Jurkat, Clone E6-1 (cell line): ENCODE results near the gene EPN3.

ENCODE experiments used
- DNase-seq: peaks from one replicate; pipeline ENCODE4 v3.0.0-alpha.2; 2011; ENCODE audit warnings: low read depth, low spot score
- H3K4me3 ChIP-seq: 2 replicates; pipeline ENCODE4 v1.5.1; 2011; ENCODE audit warnings: mild to moderate bottlenecking, low read length, control low read depth, moderate library complexity

EPN3 gene

DNA sequence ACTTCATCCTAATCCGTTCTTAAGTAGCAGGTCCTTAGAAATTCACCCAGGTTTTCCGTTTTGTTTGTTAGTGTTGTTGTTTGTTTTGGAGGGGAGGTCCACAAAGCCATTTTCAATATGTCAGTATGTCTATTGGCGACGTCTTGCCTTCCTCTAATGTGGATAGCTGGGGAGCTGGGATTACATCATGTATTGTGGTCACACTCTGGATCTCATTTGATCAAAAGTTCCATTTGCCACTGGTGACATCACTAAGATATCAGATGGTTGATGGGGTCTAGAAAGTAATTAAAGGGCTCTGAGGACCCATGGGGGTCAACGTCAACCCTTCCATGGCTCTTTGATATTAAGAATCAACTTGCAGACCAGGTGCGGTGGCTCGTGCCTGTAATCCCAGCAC lies 2.7 kb upstream of the EPN3 start:
- H3K4me3 ChIP-seq: no peak overlapping the region
- DNase-seq: no peak

- no peak for DNase-seq
- no peak overlapping the region for H3K4me3 ChIP-seq
These were observed 1.0 kb upstream of the EPN3 start for GRCh38 chr17:50531428-50532025.

DNA sequence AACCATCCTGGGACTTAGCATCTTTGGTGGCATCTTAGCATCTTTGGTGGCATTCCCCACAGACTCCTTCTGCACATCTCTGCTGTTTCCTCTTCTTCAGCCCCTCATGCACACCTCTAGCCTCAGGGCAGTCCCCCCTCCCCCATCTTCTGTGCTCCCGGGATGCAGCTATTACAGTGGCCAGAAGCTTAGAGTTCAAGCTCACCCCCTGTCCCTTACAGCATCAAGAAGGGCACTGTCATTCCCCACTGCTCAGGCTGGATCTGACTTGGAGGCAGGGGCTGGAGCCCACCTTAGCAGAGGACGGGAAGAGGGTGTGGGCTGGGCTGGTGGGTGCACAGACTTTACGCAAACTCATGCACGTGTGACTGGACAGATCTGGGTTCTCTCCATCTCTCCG lies 650 bp downstream of the EPN3 start:
- DNase-seq: no peak
- no peak overlapping the region for H3K4me3 ChIP-seq

- no peak for DNase-seq
- H3K4me3 ChIP-seq: no peak overlapping the region
These were observed 1.2 kb downstream of the EPN3 start for GRCh38 chr17:50533720-50534148.

GRCh38 chr17:50534222-50534978 lies 1.9 kb downstream of the EPN3 start:
- DNase-seq: no peak
- H3K4me3 ChIP-seq: no peak overlapping the region

- H3K4me3 ChIP-seq: no peak overlapping the region
- DNase-seq: no peak
These were observed 2.4 kb downstream of the EPN3 start for GRCh38 chr17:50534979-50535326.

GRCh38 chr17:50535407-50535806 lies 2.9 kb downstream of the EPN3 start:
- no peak overlapping the region for H3K4me3 ChIP-seq
- DNase-seq: no peak

DNA sequence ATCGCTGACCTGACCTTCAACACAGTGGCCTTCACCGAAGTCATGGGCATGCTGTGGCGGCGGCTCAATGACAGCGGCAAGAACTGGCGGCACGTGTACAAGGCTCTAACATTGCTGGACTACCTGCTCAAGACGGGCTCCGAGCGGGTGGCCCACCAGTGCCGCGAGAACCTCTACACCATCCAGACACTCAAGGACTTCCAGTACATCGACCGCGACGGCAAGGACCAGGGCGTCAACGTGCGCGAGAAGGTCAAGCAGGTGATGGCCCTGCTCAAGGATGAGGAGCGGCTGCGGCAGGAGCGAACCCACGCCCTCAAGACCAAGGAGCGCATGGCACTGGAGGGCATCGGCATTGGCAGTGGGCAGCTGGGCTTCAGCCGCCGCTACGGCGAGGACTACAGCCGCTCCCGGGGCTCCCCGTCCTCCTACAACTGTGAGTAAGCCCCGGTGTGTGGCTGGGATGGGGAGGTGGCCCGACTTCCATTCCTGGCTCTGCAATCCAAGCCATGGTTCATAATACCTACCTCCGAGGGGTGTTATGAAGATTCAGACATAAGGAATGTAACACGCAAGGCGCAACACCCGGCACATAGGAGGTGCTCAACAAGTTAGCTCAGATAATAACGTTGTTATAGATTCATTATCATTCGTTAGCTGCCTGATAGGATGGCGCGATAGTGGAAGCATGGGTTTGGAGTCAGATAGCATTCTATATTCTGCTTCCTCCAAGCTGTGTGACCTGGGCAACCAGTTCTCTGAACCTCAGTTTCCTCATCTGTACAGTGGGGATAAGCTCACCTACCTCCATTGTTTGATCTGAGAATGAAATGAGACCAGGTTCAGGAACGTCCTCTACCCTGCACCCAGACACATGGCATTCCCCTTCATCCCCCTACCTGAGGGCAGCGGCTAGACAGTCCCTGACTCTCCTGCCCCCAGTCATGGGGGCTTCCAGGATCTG lies 4.4 kb downstream of the EPN3 start:
- no peak overlapping the region for H3K4me3 ChIP-seq
- no peak for DNase-seq

GRCh38 chr17:50537721-50538548 lies 5.4 kb downstream of the EPN3 start:
- no peak for DNase-seq

DNA sequence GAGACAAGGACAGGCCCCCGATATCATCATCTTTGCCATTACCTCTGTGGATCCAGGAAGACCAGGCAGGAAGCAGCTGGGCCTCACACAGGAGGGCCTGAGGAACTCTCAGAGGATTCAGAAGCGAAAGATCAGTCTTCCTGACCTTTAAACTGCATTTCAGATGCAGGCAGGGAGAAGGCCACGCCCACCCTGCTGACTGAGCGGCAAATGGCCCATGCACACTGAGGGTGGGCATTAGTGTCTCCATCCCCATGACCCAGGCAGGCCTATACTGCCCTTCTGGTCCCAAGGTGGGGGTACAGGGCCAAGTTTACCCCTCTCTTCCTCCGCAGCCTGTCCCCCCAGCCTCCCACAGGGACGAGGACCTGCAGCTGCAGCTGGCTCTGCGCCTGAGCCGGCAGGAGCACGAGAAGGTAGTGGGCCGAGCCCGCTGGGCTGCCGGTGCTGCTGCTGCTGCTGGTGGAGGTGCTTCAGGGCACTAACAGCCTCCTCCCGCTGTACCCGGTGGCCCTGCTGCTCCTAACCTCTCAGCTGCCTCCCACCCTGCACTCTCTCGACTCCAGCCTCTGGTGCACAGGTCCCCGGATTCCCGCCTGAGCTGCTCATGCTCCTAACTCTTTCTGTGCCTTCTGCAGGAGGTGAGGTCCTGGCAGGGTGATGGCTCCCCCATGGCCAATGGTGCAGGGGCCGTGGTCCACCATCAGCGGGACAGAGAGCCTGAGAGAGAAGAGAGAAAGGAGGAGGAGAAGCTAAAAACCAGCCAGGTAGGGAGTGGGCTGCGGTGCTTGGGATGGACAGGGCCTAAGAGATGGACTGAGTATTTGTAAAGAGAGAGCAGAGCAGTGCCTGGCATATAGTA lies 6.2 kb downstream of the EPN3 start:
- DNase-seq: no peak
- H3K4me3 ChIP-seq: no peak overlapping the region

More at GRCh38 chr17:50537721-50538548, 5.4 kb downstream of the EPN3 start:
- H3K4me3 ChIP-seq: no peak overlapping the region

GRCh38 chr17:50539762-50540559 lies 7.4 kb downstream of the EPN3 start:
- DNase-seq: no peak
- H3K4me3 ChIP-seq: no peak overlapping the region

DNA sequence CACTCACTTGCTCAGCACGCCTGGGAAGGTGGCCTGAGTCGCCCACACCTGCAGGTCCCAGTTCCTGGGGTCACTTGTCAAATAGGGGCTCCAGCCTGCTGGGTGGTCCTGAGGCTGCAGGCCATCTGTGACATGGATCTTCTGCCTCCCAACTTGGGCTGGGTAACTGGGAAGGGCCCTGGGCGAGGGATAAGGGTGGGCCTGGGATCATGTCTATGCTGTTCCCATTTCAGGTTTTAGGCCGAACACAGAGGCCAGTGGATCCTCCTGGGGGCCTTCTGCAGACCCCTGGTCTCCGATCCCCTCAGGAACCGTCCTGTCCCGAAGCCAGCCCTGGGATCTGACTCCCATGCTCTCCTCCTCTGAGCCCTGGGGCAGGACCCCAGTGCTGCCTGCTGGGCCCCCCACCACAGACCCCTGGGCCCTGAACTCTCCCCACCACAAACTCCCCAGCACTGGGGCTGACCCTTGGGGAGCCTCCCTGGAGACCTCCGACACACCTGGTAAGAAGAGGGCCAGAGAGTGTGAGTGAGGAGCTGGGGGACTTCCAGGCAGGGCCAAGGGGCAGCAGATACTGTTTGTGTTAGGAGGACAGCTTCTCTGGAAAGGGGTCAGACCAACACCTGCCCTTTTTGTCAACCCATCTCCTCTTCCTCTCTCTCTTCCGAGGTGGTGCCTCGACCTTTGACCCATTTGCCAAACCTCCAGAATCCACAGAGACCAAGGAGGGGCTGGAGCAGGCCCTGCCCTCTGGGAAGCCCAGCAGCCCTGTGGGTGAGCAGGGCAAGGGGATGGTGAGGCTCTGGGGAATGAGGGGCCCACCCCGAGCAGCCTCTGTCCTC lies 8.2 kb downstream of the EPN3 start:
- no peak overlapping the region for H3K4me3 ChIP-seq
- no peak for DNase-seq

GRCh38 chr17:50541402-50541715 lies 8.8 kb downstream of the EPN3 start:
- peak overlapping the region; percentile 67 for H3K4me3 ChIP-seq
- no peak for DNase-seq

DNA sequence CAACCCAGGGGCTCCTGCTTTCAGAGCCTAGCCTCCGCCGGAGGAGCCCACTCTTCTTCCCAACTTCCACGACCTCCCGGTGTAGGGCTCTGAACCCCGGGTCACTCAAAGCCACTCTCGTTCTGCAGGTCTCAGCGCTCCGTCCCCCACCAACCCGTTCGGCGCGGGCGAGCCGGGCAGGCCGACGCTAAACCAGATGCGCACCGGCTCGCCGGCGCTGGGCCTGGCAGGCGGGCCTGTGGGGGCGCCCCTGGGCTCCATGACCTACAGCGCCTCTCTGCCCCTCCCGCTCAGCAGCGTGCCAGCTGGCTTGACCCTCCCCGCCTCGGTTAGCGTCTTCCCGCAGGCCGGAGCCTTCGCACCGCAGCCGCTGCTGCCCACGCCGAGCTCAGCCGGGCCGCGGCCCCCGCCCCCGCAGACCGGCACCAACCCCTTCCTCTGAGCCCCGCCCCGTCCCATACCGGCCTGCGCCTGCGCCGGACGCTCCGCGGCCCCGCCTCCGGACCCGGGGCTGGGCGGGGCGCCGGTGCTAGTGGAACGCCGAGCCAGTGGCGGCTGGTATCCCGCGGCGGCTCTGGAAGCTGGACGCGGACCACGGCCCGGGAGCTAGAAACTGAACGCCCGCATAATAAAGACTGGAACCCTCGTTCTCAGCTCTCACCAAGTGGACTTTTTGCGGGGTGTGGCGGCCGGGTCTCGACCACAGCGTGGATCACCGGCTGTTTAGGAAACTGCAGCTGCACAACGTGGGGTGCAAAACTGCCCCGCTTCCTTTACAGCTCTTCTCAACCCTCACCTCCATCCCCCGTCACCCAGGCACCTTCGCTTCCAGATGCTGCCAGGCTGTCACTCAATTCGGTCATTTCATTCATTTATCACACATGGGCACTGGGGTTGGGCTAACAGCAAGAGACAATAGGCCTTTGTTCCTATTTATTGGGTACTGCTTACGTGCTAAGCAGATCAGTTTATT lies 9.5 kb downstream of the EPN3 start:
- peak overlapping the region; percentile 67 for H3K4me3 ChIP-seq
- DNase-seq: peak; percentile 45
